GM10248 (cell line): ENCODE data around the gene ZMYM3.

Experiments used
- CTCF ChIA-PET: fragments of 300-600 bp; sonication (Branson Sonifier 250); formaldehyde crosslinking; extraction: SDS; loops from one replicate; lab custom pipeline; 2021; ENCODE audit warnings: antibody characterized with exemption; lab: Yijun Ruan, JAX
- POLR2A ChIA-PET: fragments of 350-650 bp; sonication (Branson Sonifier 250); formaldehyde crosslinking; extraction: SDS; loops from one replicate; lab custom pipeline; 2020; ENCODE audit warnings: antibody characterized with exemption; lab: Yijun Ruan, JAX
- DNase-seq: peaks from one replicate; pipeline ENCODE4 v3.0.0; 2012; ENCODE audit errors: extremely low spot score
- TF ChIP-seq, protein P1 (sequence below): IDR thresholded peaks from 2 replicates; pipeline ENCODE4 v1.5.1; 2012; ENCODE audit warnings: mild to moderate bottlenecking, low read depth; ENCODE audit errors: extremely low read depth, missing control alignments, control extremely low read depth

The ZMYM3 gene

DNA sequence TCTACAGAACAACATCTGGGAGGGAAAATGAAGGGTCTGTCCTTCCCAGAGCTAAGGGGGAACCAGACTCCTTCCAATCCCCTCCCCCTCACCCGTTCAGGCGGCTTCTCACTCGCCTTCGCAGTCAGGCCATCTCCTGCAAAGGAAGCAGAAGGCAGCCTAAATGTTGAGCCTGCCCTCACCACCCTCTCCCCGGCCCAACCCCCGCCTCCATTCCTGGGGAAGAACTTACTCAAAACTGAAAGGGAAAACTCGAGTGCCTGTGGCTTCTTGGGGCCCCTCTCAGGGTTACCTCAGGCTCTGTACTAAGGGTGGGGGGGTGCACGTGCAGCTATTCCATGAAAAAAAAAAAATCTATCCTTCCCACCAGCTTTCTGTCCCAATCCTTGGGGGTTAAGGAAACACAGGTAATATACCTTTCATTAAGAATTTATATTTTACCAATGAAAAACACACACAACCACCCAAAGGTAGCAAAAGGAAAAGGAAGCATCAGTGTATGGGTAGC is 2.4 kb downstream of the ZMYM3 start:
- DNase-seq: no peak
- ChIA-PET POLR2A (no interaction called here), CTCF (no interaction called here)
- TF ChIP-seq, protein P1, sequence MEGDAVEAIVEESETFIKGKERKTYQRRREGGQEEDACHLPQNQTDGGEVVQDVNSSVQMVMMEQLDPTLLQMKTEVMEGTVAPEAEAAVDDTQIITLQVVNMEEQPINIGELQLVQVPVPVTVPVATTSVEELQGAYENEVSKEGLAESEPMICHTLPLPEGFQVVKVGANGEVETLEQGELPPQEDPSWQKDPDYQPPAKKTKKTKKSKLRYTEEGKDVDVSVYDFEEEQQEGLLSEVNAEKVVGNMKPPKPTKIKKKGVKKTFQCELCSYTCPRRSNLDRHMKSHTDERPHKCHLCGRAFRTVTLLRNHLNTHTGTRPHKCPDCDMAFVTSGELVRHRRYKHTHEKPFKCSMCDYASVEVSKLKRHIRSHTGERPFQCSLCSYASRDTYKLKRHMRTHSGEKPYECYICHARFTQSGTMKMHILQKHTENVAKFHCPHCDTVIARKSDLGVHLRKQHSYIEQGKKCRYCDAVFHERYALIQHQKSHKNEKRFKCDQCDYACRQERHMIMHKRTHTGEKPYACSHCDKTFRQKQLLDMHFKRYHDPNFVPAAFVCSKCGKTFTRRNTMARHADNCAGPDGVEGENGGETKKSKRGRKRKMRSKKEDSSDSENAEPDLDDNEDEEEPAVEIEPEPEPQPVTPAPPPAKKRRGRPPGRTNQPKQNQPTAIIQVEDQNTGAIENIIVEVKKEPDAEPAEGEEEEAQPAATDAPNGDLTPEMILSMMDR: no peak

DNA sequence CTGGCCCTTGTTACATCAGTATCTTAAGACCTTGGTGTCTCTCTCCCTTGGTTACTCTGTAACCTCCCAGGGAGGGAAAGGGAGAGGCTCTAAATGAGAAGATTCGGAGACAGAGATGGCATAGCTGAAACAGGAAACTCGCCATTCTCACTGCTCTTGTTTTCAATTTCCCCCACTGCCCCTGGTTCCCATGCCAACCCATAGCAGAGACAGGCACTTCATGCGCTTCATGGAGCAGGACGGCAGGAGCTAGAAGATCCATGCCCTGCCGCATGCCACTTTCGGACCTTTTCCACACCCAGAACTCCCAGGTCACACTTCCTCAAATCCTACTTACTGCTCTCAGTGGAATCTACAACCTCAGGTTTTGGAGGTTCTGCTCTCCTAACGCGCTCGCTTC is 3.1 kb downstream of the ZMYM3 start:
- no peak for DNase-seq
- CTCF ChIA-PET: no interaction called here
- POLR2A ChIA-PET: no interaction called here
- TF ChIP-seq, protein P1: no peak

DNA sequence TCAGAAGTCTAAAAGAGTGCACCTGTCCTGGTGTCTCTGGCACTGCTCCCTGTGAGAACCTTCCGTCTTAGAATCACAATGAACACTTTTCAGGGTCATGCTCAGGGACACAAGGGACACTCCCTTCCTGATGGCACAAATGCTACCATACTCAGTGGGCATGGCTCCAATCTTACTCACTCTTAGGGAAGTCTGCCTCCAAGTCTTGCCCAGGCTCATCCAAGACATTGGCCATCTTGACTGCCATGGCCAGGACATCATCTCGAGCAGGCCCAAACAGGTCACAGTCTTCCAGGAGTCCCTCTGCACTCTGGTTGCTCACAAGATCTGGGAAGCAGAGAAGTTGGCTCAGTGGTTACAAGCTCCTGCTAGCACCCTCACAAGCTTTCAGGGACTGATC is 8.8 kb downstream of the ZMYM3 start:
- DNase-seq: no peak
- ChIA-PET POLR2A (no interaction called here), CTCF (no interaction called here)
- TF ChIP-seq, protein P1: no peak

DNA sequence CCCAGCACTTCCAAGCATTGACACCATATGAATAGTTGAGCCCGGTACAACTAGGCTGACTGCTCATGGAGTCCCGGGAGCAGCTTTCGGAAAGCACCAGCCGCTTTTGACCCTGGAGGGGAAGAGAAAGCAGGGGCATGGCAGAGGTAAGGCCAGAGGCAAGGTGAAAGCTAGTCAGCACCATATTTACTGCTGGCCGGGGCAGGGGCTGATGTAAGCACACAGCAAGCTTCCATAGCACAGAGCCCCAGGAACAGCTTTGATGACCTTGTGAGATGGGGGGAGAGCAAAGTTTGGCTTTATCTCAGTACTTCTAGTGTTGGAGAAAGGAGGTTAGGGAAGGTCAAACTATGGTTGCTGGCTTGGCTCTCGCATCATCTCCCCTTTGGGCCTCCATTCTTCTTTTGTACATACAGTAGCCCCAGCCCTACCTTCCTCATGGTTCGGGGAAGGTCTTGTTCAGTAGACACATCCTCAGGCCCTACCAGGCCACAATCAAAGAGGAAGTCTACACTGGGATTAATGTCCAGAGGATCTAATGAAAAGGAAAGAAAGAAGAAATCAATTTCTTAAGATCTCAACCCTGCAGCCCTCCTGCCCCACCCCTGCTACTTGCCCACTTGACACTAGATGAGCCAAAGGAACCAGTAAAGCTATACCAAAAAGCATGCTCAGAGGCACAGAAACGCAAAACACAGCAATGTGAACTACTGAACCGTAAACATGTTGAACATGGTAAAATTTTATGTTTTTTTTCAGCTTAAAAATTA is 9.4 kb downstream of the ZMYM3 start:
- DNase-seq: no peak
- ChIA-PET POLR2A (no interaction called here), CTCF (interaction anchor here (1.6 kb wide), 1 partner anchor 18 kb away, joined by 4 read pairs; no protein-coding TSS in a partner anchor)
- TF ChIP-seq, protein P1: no peak

DNA sequence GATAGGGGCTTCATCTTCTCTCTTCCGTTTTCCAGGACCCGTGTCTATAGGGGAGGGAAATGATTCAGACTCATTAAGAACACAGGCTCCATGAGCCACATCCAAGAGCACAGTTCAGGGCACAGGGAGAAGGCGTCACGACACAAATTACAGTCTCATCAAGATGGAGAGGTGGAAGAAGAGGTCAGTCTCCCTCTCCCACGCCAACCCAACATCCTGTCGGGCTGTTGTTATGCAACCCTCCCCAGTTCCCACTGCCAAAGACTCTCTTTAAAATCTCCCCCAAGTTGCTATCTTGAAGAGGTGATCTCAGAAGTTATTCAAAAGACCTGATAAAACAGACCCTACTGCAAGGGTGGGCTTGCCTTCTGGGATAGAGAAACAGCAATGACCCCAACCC is 12.6 kb downstream of the ZMYM3 start:
- TF ChIP-seq, protein P1: no peak
- CTCF ChIA-PET: no interaction called here
- no peak for DNase-seq
- POLR2A ChIA-PET: no interaction called here

DNA sequence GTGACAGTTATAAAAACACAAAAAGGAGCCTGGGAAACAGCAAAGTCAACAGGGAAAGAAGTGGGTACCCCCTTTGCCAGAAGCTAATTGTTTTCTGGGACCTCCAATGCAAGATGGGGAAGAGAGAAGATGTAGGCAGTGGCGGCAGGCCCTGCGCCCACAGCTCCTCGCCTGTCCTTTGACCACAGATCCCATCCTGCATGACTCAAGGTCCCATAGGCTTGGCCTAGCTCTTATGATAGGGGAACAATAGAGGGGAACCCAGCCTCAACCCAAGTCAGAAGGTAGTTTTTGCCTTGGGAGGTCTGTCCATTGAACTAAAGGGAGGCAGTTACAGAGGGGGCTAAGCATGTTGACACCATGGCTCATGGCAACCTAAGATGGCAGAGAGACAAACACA is 14.2 kb downstream of the ZMYM3 start:
- ChIA-PET POLR2A (no interaction called here), CTCF (no interaction called here)
- no peak for DNase-seq
- TF ChIP-seq, protein P1: no peak
